ENCODE data around the gene ASTN2.

ASTN2 gene

DNA sequence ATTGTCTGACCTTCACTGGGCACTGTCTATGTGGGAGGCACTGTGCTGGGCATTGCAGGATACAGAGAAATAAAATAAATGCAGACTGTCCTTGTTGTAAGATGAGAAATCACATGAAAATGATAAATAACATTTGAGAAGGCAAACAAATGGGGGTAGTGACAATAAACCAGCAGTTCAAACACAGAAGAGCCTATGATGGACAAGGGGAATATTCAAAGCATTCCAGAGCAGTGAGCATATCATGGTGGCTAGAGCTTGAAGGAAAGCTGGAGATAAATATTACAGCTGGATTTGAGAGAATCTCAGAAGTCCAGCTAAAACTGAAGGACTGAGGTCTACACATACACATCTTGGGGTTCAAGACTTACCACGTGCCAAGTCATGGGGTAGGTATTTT lies 209.9 kb downstream of the ASTN2 start:
- H3K27ac ChIP-seq, result no peak overlapping the region
- H3K27me3 ChIP-seq, result no peaks in the 10 kb centered on the region
- no peaks in the 10 kb centered on the region for H3K4me1 ChIP-seq
- TF ChIP-seq Cebpa-rat (IDR thresholded peaks at IDR 0.05), result no peak
- no peaks in the 10 kb centered on the region for H3K36me3 ChIP-seq
- H4K20me1 ChIP-seq, result peaks cover 0 to 7% (median 0%) of the 10 kb centered on the region in 11 experiments; a peak in 1 of 22 replicates
- no peak overlapping the region for H3K4me2 ChIP-seq
- H3K4me3 ChIP-seq, result no peak overlapping the region
- H3K9me3 ChIP-seq (replicated peaks in 1 of 11), result peaks cover 13 to 27% (median 21%) of the 10 kb centered on the region in 11 experiments; a peak in 21 of 22 replicates
- H3K9ac ChIP-seq, result no peak overlapping the region

DNA sequence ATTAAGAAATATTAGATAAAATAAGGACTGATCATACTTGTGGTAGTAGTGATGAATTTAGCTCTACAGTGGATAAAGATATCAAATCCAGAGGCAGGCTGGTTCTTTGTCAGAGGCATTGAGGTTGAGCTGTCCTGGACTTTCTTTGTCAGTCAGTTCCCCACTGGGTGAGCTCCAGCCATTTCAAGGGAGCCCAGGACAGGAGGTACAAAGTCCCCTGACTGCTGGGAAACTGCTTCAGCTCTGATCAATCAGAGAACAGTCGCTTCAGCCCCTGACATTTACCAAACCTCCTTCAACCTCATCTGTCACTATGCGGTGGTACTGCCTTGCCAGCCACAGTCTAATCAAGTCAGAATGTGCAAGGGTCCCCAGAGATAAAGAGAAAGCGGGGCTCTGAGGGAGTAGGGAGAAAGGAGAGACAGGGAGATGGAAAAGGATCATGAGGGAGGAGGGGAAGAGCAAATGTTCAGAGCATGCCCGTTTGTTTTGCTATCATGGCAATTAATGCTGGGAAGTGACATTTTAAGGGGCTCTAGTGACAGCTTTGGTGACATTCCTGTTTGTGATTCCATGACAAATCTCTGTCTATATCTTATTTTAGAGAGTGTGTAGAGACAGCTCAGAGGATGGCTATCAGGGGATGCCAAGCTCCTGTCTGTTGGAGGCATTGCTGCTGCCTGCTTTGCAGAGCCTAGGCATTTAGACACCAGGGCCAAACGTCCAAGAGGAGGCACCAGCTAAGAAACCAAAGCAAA lies 223.2 kb downstream of the ASTN2 start:
- H3K4me1 ChIP-seq, result no peaks in the 10 kb centered on the region
- no peak overlapping the region for H3K27ac ChIP-seq
- no peak for TF ChIP-seq Cebpa-rat (IDR thresholded peaks at IDR 0.05)

DNA sequence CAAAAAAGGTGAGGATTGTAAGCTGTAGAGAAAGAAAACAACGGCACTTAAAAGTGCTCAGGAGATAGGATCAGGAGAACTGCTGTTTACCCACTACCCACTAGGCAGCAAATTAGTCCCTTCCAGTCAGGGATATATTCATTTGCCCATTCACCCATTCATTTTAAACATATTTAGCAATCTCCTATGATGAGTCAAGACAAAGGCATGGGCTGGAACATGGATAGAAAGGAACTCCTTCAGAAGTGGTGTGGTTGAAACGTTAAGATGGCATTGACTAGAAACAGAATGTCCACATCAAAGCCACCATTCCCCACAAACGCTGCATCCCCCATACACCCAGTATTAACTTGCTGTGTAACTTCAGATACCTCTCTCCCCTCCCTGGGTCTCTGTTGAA lies 225.7 kb downstream of the ASTN2 start:
- no peaks in the 10 kb centered on the region for H3K27me3 ChIP-seq
- H3K4me2 ChIP-seq, result no peak overlapping the region
- no peaks in the 10 kb centered on the region; a peak in 1 of 22 replicates for H4K20me1 ChIP-seq
- no peak overlapping the region for H3K27ac ChIP-seq
- H3K4me1 ChIP-seq, result no peaks in the 10 kb centered on the region
- H3K9ac ChIP-seq, result no peak overlapping the region
- no peaks in the 10 kb centered on the region for H3K9me3 ChIP-seq (replicated peaks in 1 of 11)
- TF ChIP-seq Cebpa-rat (IDR thresholded peaks at IDR 0.05), result no peak
- no peak overlapping the region for H3K4me3 ChIP-seq
- H3K36me3 ChIP-seq, result no peaks in the 10 kb centered on the region

More for the DNA sequence above, 223.2 kb downstream of the ASTN2 start:
- Histone ChIP-seq H3K4me3 (no peak overlapping the region), H3K36me3 (no peaks in the 10 kb centered on the region), H3K9ac (no peak overlapping the region), H4K20me1 (no peaks in the 10 kb centered on the region; a peak in 1 of 22 replicates), H3K4me2 (no peak overlapping the region), H3K27me3 (no peaks in the 10 kb centered on the region), H3K9me3 (replicated peaks in 1 of 11) (no peaks in the 10 kb centered on the region)

DNA sequence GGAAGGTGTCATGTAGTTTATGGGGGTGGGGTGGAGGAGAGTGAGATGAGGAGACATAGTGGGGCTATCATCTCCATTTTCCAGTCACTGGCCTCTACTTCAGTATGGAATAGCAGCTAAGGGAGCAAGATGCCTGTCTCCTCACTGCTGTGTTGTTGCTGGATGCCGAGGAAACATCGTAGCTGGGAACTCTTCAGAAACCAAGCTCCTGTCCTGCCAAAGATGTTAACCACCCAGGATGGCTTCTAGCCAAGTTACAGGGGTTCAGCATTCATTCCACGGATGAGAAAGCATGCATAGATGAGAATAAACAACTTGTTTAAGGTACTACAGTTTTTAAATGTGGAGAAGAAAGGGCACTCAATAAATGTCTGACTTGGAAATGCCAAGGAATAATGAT lies 226.5 kb downstream of the ASTN2 start:
- no peak overlapping the region for H3K9ac ChIP-seq
- H3K27me3 ChIP-seq, result no peaks in the 10 kb centered on the region
- no peak overlapping the region for H3K27ac ChIP-seq
- no peak overlapping the region for H3K4me3 ChIP-seq
- no peaks in the 10 kb centered on the region for H3K4me1 ChIP-seq
- H4K20me1 ChIP-seq, result no peaks in the 10 kb centered on the region; a peak in 1 of 22 replicates
- TF ChIP-seq Cebpa-rat (IDR thresholded peaks at IDR 0.05), result no peak
- no peaks in the 10 kb centered on the region for H3K9me3 ChIP-seq (replicated peaks in 1 of 11)
- no peaks in the 10 kb centered on the region for H3K36me3 ChIP-seq
- H3K4me2 ChIP-seq, result no peak overlapping the region

- Histone ChIP-seq H3K27ac (no peak overlapping the region), H3K27me3 (no peaks in the 10 kb centered on the region), H3K4me1 (no peaks in the 10 kb centered on the region), H3K9me3 (replicated peaks in 1 of 11) (no peaks in the 10 kb centered on the region), H3K36me3 (no peaks in the 10 kb centered on the region), H3K9ac (no peak overlapping the region), H3K4me2 (no peak overlapping the region), H4K20me1 (no peaks in the 10 kb centered on the region; a peak in 1 of 22 replicates), H3K4me3 (no peak overlapping the region)
- no peak for TF ChIP-seq Cebpa-rat (IDR thresholded peaks at IDR 0.05)
Observed at GRCh38 chr9:117187498-117187897, 227.4 kb downstream of the ASTN2 start.

GRCh38 chr9:117184173-117184572 lies 230.7 kb downstream of the ASTN2 start:
- no peak overlapping the region for H3K27ac ChIP-seq
- H3K4me3 ChIP-seq, result no peak overlapping the region
- no peak for TF ChIP-seq Cebpa-rat (IDR thresholded peaks at IDR 0.05)
- no peak overlapping the region for H3K4me2 ChIP-seq
- no peak overlapping the region for H3K9ac ChIP-seq
- H4K20me1 ChIP-seq, result no peaks in the 10 kb centered on the region
- H3K27me3 ChIP-seq, result no peaks in the 10 kb centered on the region
- H3K36me3 ChIP-seq, result no peaks in the 10 kb centered on the region
- H3K9me3 ChIP-seq (replicated peaks in 1 of 11), result peaks cover 6 to 18% (median 11%) of the 10 kb centered on the region in 11 experiments; a peak in 19 of 22 replicates
- H3K4me1 ChIP-seq, result no peaks in the 10 kb centered on the region

- no peak for TF ChIP-seq Cebpa-rat (IDR thresholded peaks at IDR 0.05)
- Histone ChIP-seq H3K27me3 (no peaks in the 10 kb centered on the region), H3K36me3 (no peaks in the 10 kb centered on the region), H3K4me2 (no peak overlapping the region), H3K27ac (no peak overlapping the region), H3K4me3 (no peak overlapping the region), H4K20me1 (no peaks in the 10 kb centered on the region), H3K4me1 (no peaks in the 10 kb centered on the region), H3K9me3 (replicated peaks in 1 of 11) (peaks cover 6 to 18% (median 11%) of the 10 kb centered on the region in 11 experiments; a peak in 19 of 22 replicates), H3K9ac (no peak overlapping the region)
Observed at GRCh38 chr9:117182046-117182445, 232.8 kb downstream of the ASTN2 start.

DNA sequence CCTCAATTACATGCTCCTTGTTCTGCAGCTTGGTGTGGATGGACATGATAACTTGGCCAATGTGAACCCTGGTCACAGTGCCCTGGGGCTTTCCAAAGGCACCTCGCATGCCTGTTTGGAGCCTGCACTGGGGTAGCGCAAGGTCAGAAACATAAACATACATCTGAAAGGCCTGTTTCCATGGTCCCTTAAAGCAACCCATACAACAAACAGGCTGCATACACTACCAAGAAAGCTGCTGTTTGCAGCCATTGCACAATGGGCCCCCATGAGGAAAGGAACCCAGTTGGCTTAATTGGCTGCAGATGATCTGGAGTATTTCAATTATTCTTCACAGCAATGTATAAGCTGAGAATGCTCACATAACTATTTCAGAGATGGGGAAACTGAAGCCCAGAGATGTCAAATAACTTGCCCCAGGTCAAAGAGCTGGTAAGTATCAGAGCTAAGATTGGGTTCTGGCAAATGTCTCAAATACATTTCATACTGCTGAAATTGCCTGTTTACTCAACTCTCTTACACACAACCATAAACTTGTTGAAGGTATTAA lies 233.9 kb downstream of the ASTN2 start:
- Histone ChIP-seq H3K27ac (no peak overlapping the region), H3K4me2 (no peak overlapping the region), H3K4me1 (no peaks in the 10 kb centered on the region), H3K4me3 (no peak overlapping the region), H3K36me3 (no peaks in the 10 kb centered on the region), H3K9me3 (replicated peaks in 1 of 11) (peaks cover 6 to 18% (median 11%) of the 10 kb centered on the region in 11 experiments; a peak in 19 of 22 replicates), H4K20me1 (no peaks in the 10 kb centered on the region), H3K9ac (no peak overlapping the region), H3K27me3 (no peaks in the 10 kb centered on the region)
- no peak for TF ChIP-seq Cebpa-rat (IDR thresholded peaks at IDR 0.05)

GRCh38 chr9:117178596-117179375 lies 236.1 kb downstream of the ASTN2 start:
- H4K20me1 ChIP-seq, result no peaks in the 10 kb centered on the region
- no peaks in the 10 kb centered on the region for H3K36me3 ChIP-seq
- TF ChIP-seq Cebpa-rat (IDR thresholded peaks at IDR 0.05), result no peak
- H3K9me3 ChIP-seq (replicated peaks in 1 of 11), result peaks cover 6 to 18% (median 11%) of the 10 kb centered on the region in 11 experiments; a peak in 19 of 22 replicates
- H3K4me3 ChIP-seq, result no peak overlapping the region
- H3K4me2 ChIP-seq, result no peak overlapping the region
- no peak overlapping the region for H3K27ac ChIP-seq
- no peaks in the 10 kb centered on the region for H3K27me3 ChIP-seq
- H3K4me1 ChIP-seq, result no peaks in the 10 kb centered on the region
- no peak overlapping the region for H3K9ac ChIP-seq

Measured in BLaER1 treated with 17β-estradiol and CSF1 and Interleukin-3, amounts not matched to agents 10 nM and 100 nM (cell line).